B cell (primary cell): ENCODE measurements around the gene GIMAP6. TPM values are rescaled to one million over a fixed set of nuclear protein-coding genes. Genes with fewer than 3 reads are reported as not detected.
A peak's percentile ranks its signal among the peaks of the same experiment; 100 is the strongest.

Experiments
- ATAC-seq: fragments of 200-7000 bp; cut with Tn5 transposase; one replicate; pipeline ENCODE4 v1.10.0; 2021; ENCODE audit warnings: low read depth, mild to moderate bottlenecking, moderate number of reproducible peaks, moderate library complexity
- CTCF ChIA-PET: fragments of 350-600 bp; sonication (Branson Sonifier 250); formaldehyde crosslinking; loops from one replicate; lab custom pipeline; 2021; ENCODE audit warnings: antibody characterized with exemption, inconsistent platforms; lab: Charles Lee
- POLR2A ChIA-PET: fragments of 350-600 bp; sonication (Branson Sonifier 250); formaldehyde crosslinking; loops from one replicate; lab custom pipeline; 2021; ENCODE audit warnings: antibody characterized with exemption; lab: Charles Lee
- DNase-seq: peaks from one replicate; pipeline ENCODE4 v3.0.0; 2013
- H2AFZ ChIP-seq: 2 replicates; pipeline ENCODE4 v1.6.1; 2012; ENCODE audit warnings: mild to moderate bottlenecking, low read depth, low read length; ENCODE audit not compliant: insufficient read depth, poor library complexity, severe bottlenecking
- H3K27ac ChIP-seq, 2 donors: 1 replicate in 1 of 2; 2 replicates in 1 of 2; pipeline ENCODE4 v1.5.1; 2012 to 2013; ENCODE audit warnings: low read length in 2 of 2, mild to moderate bottlenecking in 2 of 2, moderate library complexity in 1 of 2
- H3K27me3 ChIP-seq, 4 experiments: fragments of 200-600 bp in 1 of 4; sonication (generic) in 1 of 4; replicated peaks in 1 of 4; 1 replicate in 2 of 4; 2 replicates in 2 of 4; pipeline versions ENCODE4 v1.6.1 to v1.7.0; 2013 to 2016; ENCODE audit warnings: low read length in 3 of 4, mild to moderate bottlenecking in 2 of 4, mixed read lengths in 1 of 4, moderate library complexity in 1 of 4; ENCODE audit not compliant: insufficient read depth in 4 of 4, control insufficient read depth in 3 of 4; ENCODE audit errors: control extremely low read depth in 1 of 4
- H3K36me3 ChIP-seq, 2 experiments: replicated peaks in 1 of 2; 1 replicate in 1 of 2; 2 replicates in 1 of 2; pipeline versions ENCODE4 v1.6.1 to v1.7.1; 2013; ENCODE audit warnings: low read length in 1 of 2; ENCODE audit not compliant: insufficient read depth in 2 of 2, control insufficient read depth in 1 of 2; ENCODE audit errors: control extremely low read depth in 1 of 2, extremely low read depth in 1 of 2
- H3K4me1 ChIP-seq, 2 donors: fragments of 200-600 bp in 1 of 2; sonication (generic) in 1 of 2; 1 replicate in 1 of 2; 2 replicates in 1 of 2; pipeline versions ENCODE4 v1.5.1 to v1.6.1; 2013 to 2017; ENCODE audit warnings: low read length in 2 of 2; ENCODE audit not compliant: control insufficient read depth in 2 of 2, insufficient read depth in 2 of 2
- H3K4me2 ChIP-seq: replicated peaks from 2 replicates; pipeline ENCODE3; 2012; ENCODE audit warnings: mild to moderate bottlenecking, low read depth, low read length; ENCODE audit not compliant: poor library complexity, severe bottlenecking
- H3K4me3 ChIP-seq, 5 experiments: fragments of 200-600 bp in 1 of 5; sonication (generic) in 1 of 5; 1 replicate in 3 of 5; 2 replicates in 2 of 5; pipeline versions ENCODE4 v1.5.1 to v1.7.0; 2011 to 2016; ENCODE audit warnings: low read length in 4 of 5, mild to moderate bottlenecking in 4 of 5, low read depth in 2 of 5, control low read depth in 1 of 5, moderate library complexity in 1 of 5; ENCODE audit not compliant: insufficient read depth in 1 of 5; ENCODE audit errors: control extremely low read depth in 1 of 5, extremely low read depth in 1 of 5
- H3K79me2 ChIP-seq: fragments of 200-600 bp; sonication (generic); one replicate; pipeline ENCODE4 v1.6.0; 2016; ENCODE audit warnings: low read length; ENCODE audit not compliant: control insufficient read depth, insufficient read depth
- H3K9ac ChIP-seq: fragments of 200-600 bp; sonication (generic); 2 replicates; pipeline ENCODE4 v1.6.1; 2017; ENCODE audit warnings: mild to moderate bottlenecking, low read length, moderate library complexity
- H3K9me3 ChIP-seq, 3 donors: one replicate each; pipeline versions ENCODE4 v1.6.1 to v1.7.1; 2013; ENCODE audit warnings: low read length in 2 of 3; ENCODE audit not compliant: control insufficient read depth in 2 of 3, insufficient read depth in 1 of 3; ENCODE audit errors: control extremely low read depth in 1 of 3
- H4K20me1 ChIP-seq: 2 replicates; pipeline ENCODE4 v1.6.0; 2012; ENCODE audit warnings: mild to moderate bottlenecking, low read length; ENCODE audit not compliant: insufficient read depth, control insufficient read depth, poor library complexity, severe bottlenecking
- H3K27ac Mint-ChIP-seq: one replicate; pipeline ENCODE4 v1.8.0; 2021; ENCODE audit warnings: mixed read lengths
- H3K27me3 Mint-ChIP-seq: one replicate; pipeline ENCODE4 v1.8.0; 2021; ENCODE audit warnings: mixed read lengths
- H3K4me1 Mint-ChIP-seq: one replicate; pipeline ENCODE4 v1.8.0; 2021; ENCODE audit warnings: mixed read lengths
- H3K4me3 Mint-ChIP-seq: one replicate; pipeline ENCODE4 v1.8.0; 2021; ENCODE audit warnings: mixed read lengths
- H3K9me3 Mint-ChIP-seq: one replicate; pipeline ENCODE4 v1.8.0; 2022; ENCODE audit warnings: mixed read lengths; ENCODE audit not compliant: insufficient read depth
- EZH2 ChIP-seq: IDR thresholded peaks from 2 replicates; pipeline ENCODE4 v1.6.1; 2012; ENCODE audit warnings: borderline replicate concordance, low read depth, mild to moderate bottlenecking, moderate library complexity, low read length; ENCODE audit not compliant: insufficient read depth, poor library complexity, severe bottlenecking
- WGBS: methylation state at CpG from one replicate; pipeline ENCODE4 v1.1.5; 2013; ENCODE audit warnings: missing lambda C conversion rate; ENCODE audit not compliant: insufficient coverage; 5-methylcytosine and 5-hydroxymethylcytosine counted together
- intact Hi-C: fragments of 100-400 bp; cut with micrococcal nuclease; formaldehyde crosslinking; loops from one replicate; pipeline ENCODE4 v1.10.0; 2022
- polyA plus RNA-seq: library from polyadenylated mRNA; depleted of rRNA; stranded (reverse); fragments of >200 nt; gene quantifications from 2 replicates; pipeline ENCODE4 v1.2.3, GENCODE V29; 2012
- total RNA-seq, 2 donors: library from RNA; stranded (reverse); fragments of 120-200 nt in 1 of 2; gene quantifications; 1 replicate in 1 of 2; 2 replicates in 1 of 2; pipeline versions ENCODE4 v1.2.3 to v1.2.4, GENCODE V29; 2013 to 2022
- TF ChIP-seq, protein P1 (sequence below): fragments of 200-600 bp; IDR thresholded peaks from one replicate; pipeline ENCODE4 v1.8.0; 2022; ENCODE audit warnings: antibody characterized with exemption, mild to moderate bottlenecking

GIMAP6 gene
- total and polyA plus RNA-seq, 2 donors (not counting 1 experiment from before 2014, with no cell fraction given): 0.39 to 0.45 TPM

DNA sequence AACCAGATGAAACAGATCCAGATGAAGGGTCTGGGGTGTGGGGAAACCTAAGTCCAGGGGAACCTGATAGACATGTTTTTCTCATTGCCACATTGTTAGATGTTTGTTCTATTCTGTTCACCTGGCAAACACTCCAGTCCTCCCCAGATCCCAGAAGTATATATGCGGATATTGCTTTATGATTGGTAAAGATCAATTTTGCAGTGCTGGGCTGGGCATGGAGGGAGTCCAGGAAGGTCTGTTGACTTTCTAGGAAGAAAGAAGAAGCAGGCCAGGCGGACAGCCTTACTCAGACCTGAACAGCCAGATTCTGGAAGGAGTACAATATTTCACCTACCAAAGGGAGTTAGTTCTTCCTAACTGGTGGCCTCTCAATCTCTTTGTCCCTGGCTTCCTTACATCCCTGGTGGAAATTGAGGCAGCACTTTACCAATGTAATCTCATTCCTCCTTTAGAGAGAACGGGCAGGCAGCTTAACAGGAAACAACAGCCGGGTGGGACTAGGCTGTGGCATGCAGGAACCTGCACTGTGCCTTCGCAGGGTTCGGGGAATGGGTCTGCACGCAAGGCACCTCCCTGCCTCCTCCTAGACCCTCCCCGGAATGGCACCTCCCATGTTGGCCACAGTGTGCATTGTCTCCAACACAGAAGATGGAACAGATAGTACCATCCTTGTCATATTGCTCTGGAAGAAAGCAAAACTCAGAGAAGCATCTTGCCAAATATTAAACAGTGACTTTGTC, 930 bp downstream of the GIMAP6 start:
- Histone ChIP-seq H3K4me3 (peak overlapping the region in 1 of 5 experiments; percentile 54), H3K79me2 (no peaks in the 10 kb centered on the region), H3K27me3 (no peaks in the 10 kb centered on the region), H3K27ac (no peak overlapping the region), H4K20me1 (no peaks in the 10 kb centered on the region), H3K9me3 (no peaks in the 10 kb centered on the region), H2AFZ (peak overlapping the region; percentile 65), H3K36me3 (no peaks in the 10 kb centered on the region), H3K4me1 (peaks cover 0 to 9% of the 10 kb centered on the region in 2 donors), H3K4me2 (peak overlapping the region; percentile 61), H3K9ac (no peak overlapping the region)
- no peak for ATAC-seq
- no peak for DNase-seq
- Mint-ChIP-seq H3K4me1 (peaks cover 13% of the 10 kb centered on the region), H3K27ac (no peak overlapping the region), H3K27me3 (peaks cover 5% of the 10 kb centered on the region), H3K4me3 (no peak overlapping the region), H3K9me3 (peaks cover 6% of the 10 kb centered on the region)
- POLR2A ChIA-PET: no interaction called here
- intact Hi-C loops: no loop called here
- TF ChIP-seq, protein P1, sequence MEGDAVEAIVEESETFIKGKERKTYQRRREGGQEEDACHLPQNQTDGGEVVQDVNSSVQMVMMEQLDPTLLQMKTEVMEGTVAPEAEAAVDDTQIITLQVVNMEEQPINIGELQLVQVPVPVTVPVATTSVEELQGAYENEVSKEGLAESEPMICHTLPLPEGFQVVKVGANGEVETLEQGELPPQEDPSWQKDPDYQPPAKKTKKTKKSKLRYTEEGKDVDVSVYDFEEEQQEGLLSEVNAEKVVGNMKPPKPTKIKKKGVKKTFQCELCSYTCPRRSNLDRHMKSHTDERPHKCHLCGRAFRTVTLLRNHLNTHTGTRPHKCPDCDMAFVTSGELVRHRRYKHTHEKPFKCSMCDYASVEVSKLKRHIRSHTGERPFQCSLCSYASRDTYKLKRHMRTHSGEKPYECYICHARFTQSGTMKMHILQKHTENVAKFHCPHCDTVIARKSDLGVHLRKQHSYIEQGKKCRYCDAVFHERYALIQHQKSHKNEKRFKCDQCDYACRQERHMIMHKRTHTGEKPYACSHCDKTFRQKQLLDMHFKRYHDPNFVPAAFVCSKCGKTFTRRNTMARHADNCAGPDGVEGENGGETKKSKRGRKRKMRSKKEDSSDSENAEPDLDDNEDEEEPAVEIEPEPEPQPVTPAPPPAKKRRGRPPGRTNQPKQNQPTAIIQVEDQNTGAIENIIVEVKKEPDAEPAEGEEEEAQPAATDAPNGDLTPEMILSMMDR: no peak
- no peak for TF ChIP-seq EZH2
- WGBS: 28% methylated on average over 6 of the region's 8 CpGs
- CTCF ChIA-PET: no interaction called here

DNA sequence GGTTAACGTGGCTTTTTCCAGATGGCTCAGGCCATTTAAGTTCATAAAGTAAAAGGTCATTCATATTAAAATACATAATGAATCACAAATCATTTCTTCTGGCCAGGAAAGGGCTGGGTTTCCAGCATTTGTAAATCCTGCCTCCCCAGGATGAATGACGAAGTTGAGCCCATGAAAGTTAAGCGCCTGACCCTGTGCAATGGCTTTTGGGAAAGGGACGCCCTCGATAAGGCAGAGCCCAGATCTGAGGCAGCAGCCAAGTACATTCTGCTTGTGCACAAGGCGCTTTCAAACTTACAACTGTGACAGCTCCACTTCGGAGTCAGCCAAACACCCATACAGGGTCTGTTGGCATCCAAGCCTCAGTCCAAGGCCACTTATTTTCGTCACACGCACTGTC, 2.8 kb downstream of the GIMAP6 start:
- Histone ChIP-seq H3K9me3 (no peaks in the 10 kb centered on the region), H3K4me2 (no peak overlapping the region), H2AFZ (no peak overlapping the region), H3K36me3 (no peaks in the 10 kb centered on the region), H3K79me2 (no peaks in the 10 kb centered on the region), H4K20me1 (no peaks in the 10 kb centered on the region), H3K9ac (no peak overlapping the region), H3K27ac (no peak overlapping the region), H3K27me3 (no peaks in the 10 kb centered on the region), H3K4me1 (peaks cover 0 to 9% of the 10 kb centered on the region in 2 donors), H3K4me3 (no peak overlapping the region)
- Mint-ChIP-seq H3K27me3 (peaks cover 8% of the 10 kb centered on the region), H3K4me1 (peaks cover 13% of the 10 kb centered on the region), H3K9me3 (no peaks in the 10 kb centered on the region), H3K27ac (no peak overlapping the region), H3K4me3 (no peak overlapping the region)
- CTCF ChIA-PET: no interaction called here
- POLR2A ChIA-PET: no interaction called here
- 94% methylated on average over 6 of the region's 9 CpGs for WGBS
- no peak for TF ChIP-seq EZH2
- no peak for DNase-seq
- intact Hi-C loops: no loop called here
- ATAC-seq: no peak
